ENCODE results near the gene NBPF8. TPM values are rescaled to one million over a fixed set of nuclear protein-coding genes. Genes with fewer than 3 reads are reported as not detected.

NBPF8 gene
- total RNA-seq, 2 donors from 2014 or later: 32.2 to 33.4 TPM

Other genes with a start within 250 kb of the NBPF8 start
- 10 to 100 TPM; 23.3 to 23.7 TPM for gene SEC22B, start 238.5 kb upstream of the NBPF8 start, total RNA-seq

Data from activated T-helper 17 cell treated with anti-CD3 and anti-CD28 coated beads, Interleukin-2, amount 50 U/mL, for 72 hours (primary cell).